RKO (cell line): ENCODE results near the gene USH2A.
"Not testable (repeated sequence)": the region's sequence is repeated elsewhere in the genome, so short reads cannot be mapped to it uniquely, and the experiment has no call there.

Source experiments
- DNase-seq: peaks from one replicate; pipeline ENCODE4 v3.0.0-alpha.2; 2016; ENCODE audit warnings: low spot score

The USH2A gene

DNA sequence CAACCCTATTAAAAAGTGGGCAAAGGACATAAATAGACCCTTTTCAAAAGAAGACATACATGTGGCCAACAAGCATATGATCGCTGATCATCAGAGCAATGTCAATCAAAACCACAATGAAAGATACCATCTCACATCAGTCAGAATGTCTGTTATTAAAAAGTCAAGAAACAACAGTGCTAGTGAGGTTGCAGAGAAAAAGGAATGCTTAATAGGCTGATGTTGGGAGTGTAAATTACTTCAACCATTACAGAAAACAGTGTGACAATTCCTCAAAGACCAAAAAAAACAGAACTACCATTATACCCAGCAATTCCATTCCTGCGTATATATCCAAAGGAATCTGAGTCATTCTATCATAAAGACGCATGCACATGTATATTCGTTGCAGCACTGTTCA lies 13.2 kb downstream of the USH2A start:
- DNase-seq: no peak

DNA sequence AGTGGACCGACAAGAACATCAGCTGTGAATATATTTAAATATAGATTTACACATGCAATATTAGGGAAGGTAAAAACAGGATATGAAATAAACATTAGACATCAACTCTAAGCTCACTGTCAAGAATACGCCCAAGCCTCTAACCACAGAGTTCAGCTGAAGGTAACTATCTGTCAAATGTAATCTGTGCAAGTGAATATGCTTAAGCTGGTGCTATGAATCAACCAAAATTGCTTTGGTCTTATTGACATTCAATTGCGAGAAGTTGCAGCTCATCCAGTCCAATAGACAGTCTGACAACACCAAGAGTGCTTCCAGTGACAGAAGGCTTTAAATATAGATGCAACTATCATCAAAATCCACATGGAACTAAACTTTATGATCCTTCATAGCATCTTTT lies 32.3 kb downstream of the USH2A start:
- DNase-seq: no peak

DNA sequence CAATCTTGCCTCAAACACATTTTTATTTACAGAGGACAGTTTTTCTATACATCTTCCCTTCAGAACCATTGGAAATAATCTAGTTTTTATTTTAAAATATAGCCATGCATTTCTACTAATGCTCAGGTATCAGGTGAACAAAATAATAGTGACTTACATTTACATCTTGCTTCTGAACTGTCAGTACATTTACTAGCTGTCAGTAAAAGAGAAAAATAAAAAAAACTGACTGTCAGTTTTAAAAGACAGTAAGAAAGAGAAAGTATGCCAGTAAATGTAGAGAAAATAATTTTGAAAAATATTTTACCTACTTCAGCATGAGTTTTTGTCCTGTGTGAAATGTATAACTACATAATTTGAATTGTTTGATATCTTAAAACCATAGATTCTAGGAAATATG lies 33.5 kb downstream of the USH2A start:
- no peak for DNase-seq

DNA sequence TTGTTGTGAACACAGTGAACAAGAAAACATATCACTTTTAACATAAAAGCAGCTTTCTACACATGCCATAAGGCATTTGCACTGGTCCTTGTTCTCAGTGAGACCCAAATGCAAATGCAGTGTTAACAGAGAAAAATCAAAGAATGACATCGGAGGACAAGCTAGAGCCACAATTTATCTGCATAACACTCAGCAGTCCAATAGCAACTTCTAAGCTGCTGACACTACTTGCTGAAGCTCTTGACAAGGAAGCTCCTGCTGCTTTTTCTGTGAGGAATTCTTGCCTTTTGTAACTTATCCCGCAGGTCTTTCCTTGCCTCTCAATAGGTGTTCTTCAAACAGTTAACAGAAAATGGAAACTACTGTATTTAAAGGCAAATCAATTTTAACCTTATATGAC lies 34.7 kb downstream of the USH2A start:
- DNase-seq: no peak

DNA sequence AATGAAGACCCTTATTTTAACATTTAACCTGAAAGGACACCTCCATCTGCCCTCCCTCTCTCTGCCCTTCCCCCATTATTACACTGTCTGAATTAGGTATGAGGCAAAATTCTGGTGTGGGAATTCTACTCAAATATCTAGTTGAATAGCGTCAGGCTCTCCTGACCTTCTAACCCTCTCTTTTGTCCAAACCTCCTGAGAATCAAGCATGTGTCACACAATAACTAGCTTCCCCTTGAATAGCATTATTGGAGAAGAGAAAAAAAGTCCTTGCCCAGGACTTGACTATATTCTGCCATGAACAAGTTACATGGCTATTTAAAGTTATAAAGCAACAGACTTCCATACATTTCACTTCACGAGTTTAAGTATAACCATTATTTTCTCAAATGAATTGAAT lies 35.5 kb downstream of the USH2A start:
- DNase-seq: no peak

DNA sequence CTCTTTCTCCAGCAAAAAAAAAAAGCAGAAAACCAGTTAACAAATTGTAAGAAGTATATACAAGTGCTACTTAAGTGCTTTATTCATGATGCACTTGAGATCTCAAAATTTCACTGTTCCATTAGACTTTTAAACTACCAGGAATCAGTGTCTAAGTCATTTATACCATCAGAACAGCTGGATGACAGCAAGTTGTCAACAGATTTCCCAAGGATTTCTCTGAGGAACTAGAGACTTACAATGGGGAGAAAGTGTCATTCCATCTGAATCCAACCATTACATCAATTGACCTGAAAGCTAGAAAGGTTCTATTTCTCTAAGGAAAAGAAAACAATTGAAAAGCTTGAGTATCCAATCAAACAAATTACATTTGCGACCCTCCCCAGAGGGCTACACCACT lies 43.8 kb downstream of the USH2A start:
- no peak for DNase-seq

DNA sequence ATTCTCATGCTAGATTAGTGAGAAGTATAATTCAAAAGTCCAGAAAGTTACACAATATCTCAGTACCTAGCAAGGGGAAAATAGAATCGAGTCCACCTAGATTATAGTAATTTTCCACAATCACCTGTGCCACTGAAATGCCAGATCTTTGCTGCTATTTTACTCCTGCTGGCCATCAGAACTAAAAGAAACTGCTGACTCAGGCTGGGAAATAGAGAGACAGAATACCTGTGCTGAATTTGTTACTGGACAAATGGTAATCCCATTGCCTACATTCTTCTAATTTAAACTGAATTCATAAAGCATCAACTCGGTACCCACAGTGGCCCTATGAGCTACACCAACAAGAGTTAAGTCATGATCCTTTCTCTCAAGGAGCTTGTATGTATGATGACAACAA lies 55.0 kb downstream of the USH2A start:
- no peak for DNase-seq

DNA sequence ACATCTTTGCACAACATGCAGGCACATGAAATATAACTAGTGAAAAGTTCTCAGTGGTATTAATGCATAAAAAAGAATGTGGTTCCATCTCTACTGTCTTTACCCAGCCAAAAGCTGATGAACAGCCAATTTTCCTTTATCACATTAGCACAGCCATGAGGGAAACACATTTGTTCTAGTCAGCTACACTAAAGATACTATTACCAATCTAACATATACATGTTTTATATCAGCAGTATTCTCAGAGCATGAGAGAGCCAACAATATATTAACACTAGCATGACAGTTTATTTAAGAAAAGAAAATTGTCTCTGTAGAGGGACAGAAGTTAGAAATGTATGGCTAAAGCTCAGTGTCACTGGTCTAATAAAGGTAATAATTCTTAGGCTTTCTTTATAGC lies 56.3 kb downstream of the USH2A start:
- no peak for DNase-seq

DNA sequence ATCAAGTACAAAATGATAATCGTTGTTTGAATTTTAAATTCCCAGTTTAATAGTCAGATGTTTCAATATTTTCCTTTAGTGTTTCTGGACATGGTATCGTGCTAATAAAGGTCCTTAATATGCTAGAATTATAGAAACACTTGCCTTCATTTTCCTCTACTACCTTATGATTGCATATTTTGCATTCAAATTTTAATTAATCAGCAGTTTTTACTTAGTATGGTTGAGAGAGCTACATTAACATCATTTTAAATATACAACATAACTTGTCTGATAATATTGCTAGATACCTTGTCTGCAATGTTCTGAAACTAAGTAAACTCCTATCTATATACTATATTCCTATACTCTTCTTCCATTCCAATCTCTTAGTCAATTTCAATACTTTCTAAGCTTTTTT lies 66.3 kb downstream of the USH2A start:
- DNase-seq: no peak

DNA sequence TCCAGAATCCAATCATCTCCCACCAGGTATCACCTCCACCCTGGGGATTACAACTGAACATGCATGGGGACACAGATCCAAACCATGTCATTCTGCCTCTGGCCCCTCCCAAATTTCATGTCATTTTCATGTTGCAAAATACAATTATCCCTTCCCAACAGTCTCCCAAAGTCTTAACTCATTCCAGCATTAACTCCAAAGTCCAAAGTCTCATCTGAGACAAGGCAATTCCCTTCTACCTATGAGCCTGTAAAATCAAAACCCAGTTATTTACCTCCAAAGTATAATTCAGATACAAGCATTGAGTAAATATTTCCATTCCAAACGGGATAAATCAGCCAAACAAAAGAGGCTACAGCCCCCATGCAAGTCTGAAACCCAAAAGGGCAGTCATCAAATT lies 73.1 kb downstream of the USH2A start:
- DNase-seq: no peak

DNA sequence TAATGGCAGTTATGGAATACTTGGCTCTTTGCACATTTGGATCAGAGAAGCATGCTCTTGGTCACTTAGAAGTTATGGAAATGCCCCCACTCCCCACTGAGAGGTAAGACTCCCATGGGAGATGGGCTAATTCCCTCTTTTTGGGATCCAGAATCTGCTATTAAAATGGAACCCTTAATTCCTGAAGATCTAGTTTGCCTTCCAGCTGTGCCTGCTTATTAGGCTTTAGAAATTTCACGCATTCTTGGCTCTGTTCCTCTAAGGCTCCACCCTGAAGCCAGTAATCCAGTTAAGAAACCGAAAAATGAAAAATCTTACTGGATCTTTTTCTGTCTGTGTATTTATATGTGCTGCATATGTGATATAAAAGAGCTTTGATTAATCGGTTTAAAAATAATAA lies 76.7 kb downstream of the USH2A start:
- DNase-seq: no peak

DNA sequence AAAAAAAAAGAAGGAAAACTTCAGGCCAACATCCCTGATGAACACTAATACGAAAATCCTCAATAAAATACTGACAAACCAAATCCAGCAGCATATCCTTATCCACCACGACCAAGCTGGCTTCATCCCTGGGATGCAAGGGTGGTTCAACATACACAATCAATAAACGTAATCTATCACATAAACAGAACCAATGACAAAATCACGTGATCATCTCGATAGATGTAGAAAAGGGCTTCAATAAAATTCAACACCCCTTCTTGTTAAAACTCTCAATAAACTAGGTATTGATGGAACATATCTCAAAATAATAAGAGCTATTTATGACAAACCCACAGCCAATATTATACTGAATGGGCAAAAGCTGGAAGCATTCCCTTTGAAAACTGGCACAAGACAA lies 82.7 kb downstream of the USH2A start:
- DNase-seq: not testable (repeated sequence)

DNA sequence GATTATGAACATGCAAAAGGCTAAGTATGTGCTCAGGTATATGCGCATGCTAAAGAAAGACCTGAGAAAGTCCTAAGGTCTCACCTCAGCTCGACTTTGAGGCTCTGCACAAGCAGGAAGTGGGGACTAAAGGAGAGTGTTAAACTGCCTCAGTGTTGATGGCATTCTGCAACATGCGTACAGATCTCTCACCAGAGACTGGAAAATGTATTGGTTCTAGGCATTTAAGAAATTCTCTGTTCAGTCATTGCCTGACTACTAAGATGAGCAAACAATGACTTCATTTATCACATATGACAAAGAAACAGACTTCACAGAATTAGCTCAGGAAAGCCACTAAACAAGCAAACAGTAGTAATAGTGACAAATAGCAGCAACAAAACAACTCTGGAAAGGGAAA lies 90.8 kb downstream of the USH2A start:
- DNase-seq: no peak

DNA sequence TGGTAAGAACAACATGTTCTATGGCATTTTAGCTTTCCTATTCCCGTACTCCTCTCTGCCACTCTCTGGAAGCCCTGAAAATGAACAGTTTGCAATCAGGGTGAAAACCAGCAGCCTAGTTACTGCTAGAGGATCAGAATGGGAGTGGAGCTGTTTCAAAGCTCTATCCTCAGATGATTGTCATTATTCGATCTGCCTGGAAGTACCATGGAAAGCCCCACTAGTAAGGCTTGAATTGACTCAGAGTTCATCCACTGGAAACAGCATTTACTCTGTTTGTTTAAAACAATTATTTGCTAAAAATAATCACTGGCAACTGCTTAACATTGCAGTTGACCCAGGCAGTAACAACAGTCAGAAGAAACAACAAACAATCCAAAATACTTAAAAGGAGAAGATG lies 91.2 kb downstream of the USH2A start:
- DNase-seq: no peak

DNA sequence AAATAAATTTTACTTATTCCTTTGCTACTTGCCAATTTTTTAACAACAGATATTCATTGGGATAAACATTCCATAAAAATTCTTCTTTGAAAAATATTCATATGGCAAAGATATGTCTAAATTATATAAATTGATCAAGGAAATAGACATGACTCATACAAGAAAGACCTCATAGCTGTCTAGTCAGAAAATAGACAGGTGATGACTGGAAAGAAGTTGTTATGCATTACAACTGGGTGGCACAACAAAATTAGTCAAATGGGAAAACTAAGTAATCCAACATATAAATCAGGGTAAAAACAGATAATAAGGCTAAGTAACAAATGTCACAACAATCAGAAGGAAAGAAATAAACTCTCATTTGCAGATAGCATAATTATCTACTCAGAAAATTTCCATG lies 92.0 kb downstream of the USH2A start:
- no peak for DNase-seq

DNA sequence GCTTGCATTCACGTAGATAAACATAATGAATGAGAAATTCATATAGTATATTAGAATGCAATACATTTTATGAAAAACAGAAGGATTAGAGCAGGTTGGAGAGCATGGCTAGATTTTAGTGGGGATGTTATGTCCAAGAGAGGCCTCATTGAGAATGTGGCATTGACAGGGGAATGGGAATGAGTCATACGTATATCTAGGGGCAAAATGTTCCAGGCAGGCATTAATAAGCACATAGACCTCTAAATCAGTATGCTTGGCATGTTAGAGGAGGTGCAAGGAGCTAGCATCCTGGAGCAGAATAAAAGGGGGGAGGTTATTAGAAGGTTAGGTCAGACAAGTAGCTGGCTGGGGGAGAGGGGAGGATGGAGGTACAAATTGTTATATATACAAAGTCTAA lies 93.0 kb downstream of the USH2A start:
- DNase-seq: no peak

DNA sequence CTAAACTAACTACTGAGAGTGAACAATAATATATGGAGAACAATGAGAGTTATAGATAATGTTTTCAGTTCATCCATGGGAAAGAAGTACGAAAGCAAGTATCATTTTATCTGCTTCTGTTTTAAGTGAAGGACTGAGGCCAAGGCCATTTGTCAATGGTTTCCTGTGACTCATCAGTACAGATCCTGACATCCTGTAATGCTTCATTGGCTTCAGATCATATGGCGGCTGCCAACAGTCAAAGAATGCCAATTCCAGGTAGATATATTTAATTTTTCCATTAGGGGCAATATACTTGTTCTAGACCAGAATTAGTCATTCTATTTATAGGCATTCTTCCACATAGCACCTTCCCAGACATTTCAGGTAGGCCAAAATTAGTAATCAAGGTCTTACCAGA lies 97.3 kb downstream of the USH2A start:
- DNase-seq: no peak

DNA sequence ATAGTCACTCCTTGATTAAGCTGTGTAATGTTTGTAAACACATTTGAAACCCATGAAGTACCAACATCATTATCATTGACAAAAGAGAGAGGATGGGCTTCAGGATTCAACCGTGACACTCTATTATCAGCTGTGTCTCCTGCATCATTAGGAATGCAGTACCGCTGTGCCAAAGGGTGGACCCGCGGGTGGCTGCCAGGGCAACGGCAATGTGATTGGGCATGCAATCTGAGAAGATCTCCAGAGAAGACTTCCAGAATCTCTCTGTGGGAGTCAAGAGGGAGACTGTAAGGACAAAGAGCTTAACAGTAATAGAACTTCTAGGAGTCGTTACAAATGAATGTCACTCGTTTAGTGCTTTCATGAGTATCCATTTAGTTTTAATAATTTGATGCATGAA lies 97.9 kb downstream of the USH2A start:
- no peak for DNase-seq

DNA sequence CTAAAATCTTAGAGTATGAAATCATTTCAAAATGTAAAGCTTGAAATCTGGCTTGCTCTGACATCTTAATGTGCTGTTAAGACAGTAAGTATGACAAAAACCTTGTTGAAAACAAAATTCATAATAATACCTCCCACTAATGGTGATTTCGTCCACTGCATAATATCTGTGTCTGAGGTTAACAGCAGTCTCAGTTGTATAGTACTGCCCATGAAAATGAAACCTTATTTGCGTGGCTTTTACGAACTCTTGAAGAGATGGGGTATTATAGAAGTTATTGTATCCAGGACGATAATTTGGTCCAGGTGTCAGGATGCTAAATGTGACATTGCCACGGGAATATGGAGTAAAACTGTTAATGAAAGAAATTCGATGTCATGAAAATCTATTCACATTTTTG lies 99.9 kb downstream of the USH2A start:
- no peak for DNase-seq

DNA sequence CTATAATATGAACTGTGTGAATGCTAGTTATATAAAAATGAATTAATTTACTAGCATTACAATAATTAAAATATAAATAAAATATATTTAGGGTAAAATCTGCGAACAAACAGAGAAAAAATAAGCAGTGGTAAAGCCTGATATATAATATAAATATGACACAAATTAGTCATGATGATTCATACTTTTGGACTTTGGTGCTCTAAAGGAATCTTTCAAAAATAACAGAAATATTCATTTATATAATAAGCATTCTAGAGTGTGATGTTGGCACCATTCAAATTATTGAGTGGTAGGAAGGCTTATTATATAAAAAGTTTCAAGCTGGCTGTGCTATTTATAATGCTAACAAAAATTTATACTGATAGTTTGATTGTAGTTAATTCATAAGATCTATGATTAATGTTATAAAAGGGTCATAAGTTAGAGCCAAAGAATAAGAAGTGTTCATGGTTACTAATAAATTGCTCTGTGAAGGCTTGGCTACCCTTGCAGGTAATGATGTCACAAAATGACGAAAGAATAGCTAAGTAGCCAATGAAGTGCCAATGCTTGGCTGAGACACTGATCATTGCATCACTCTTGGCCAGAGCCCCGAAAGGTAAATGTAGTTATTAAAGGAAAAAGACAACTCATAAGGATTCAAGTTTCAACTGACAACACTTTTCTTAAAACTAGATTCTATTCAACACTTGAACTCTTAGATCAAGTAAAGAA lies 108.7 kb downstream of the USH2A start:
- DNase-seq: peak; percentile 19

DNA sequence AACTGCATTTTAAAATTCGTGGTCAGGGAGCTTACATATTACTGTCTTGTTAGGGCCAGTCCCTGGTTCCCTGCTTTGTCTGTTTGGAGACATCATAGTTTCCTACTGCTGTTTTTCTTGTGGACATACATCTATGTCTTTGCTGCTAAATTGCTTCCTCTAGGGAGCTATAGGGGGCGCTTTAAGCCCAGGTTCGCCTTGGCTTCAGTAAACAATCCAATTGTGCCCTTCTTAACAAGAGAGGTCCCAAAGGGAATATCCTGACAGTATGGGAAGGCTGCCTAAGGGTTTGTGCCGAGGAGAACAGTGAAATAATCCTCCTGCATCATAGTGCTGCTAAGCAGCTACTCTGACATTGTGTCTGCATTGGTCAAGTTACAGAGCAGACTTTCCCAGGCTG lies 112.5 kb downstream of the USH2A start:
- peak; percentile 29 for DNase-seq

DNA sequence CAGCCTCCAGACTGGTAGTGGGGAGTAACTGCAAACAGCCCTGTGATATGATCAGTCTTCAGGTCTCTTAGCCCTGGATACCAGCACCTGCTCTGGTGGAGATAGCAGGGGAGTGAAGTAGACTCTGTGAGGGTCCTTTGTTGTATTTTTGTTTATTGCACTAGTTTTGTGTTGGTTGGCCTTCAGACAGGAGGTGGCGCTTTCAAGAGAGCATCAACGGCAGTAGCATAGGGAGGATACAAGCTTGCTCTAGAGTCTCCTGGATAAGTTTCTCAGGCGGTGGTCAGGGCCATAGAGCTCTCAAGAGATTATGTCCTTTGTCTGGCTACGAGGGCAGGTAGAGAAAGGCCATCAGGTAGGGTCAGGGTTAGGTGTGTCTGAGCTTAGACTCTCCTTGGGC lies 116.4 kb downstream of the USH2A start:
- no peak for DNase-seq

DNA sequence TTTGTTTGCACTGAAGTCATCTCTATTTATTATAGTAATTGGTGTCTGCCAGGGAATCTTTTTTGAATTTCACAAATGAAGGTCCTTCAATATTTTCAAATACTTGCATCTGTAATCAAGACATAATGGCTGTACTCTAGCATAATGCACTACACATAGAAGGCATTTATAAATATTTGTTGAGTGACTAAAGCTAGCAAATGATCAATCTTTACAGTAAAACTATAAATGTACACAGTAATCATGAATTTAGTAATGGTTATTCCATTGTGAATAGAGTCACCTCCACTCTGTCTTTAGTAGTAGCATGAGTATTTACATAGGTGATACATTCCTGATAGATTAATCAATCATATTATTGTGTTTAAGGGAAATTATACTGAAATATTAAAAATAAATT lies 119.6 kb downstream of the USH2A start:
- DNase-seq: no peak

DNA sequence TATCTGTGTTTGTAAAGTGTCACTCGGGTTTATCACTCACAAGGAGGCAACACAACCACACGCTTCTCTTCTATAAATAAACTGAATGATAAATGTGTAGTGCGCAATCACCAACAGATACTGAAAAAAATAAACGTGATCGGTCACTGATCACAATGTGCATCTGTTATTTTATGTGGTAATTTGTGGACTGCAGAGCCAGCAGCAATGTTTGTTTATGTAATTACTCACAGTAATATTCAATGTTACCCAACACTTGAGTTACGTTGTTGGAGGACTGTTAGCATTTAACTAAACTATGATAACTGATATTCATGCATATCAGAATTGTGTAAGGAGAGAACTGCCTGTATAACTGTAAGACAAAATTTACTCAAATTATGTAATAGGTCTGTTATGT lies 129.6 kb downstream of the USH2A start:
- DNase-seq: no peak

DNA sequence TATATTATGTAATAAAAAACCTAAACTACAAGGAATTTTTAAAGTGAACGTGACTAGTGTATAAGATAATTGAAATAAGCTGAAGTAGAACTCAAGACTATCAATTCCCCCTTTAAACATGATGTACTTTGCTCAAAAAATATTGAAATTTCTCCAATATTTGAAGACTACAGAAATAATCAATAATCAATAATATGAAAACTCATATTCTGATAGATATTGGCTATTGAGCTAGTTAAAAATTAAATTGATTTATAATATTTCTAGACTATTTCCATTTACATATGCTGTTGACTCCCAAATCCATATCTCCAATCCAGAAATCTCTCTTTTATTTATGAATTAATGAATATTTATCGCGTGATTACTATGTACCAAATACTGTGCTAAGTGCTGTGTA lies 133.2 kb downstream of the USH2A start:
- DNase-seq: no peak
